ENCODE data around the gene OR51V1.

The OR51V1 gene

DNA sequence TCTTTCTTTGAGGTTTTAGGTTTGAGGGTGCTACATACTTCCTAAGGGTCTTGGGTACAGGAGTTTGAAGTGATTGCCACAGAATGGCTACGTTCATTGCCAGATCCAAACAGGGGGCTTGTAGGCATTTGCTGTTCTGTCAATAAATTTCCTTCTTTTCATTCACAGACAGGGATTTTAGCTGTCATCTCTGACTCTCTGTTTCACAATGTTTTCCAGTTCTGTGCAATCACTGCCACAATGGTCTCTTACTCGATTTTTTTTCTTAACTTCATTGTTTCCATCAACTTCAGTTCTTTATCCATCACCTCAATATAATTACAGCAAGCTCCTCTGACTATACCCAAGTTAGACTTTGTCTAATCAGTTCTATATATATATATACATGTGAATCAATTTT is 40.0 kb upstream of the OR51V1 start:
- H2AFZ ChIP-seq (ENCODE audit: low read length, unreplicated experiment) = no peak overlapping the region

DNA sequence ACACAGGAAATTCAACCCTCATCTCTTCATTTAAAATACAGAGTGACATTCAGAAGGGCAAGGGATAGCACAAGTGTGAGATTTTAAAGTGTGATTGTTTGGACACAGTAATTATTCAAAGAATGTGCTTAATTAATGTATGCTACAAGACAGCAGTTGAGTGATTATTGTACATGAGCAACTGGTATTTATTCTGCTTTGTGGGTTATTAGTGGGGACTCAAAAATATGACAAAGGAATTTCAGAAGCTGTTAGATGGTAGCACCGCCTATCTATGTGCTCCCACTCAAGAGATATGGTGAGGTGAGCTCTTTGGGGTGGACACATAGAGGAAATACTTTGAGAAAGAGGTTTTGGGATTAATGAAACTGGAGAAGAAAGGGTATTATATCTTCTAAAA is 39.6 kb upstream of the OR51V1 start:
- Histone ChIP-seq H3K36me3 (ENCODE audit: insufficient read depth, low read length) (no peaks in the 10 kb centered on the region), H3K27ac (ENCODE audit: low read depth, low read length) (no peak overlapping the region), H3K79me2 (ENCODE audit: control insufficient read depth, insufficient read depth, low read length, unreplicated experiment) (no peaks in the 10 kb centered on the region), H3K4me3 (ENCODE audit: low read depth, low read length) (no peak overlapping the region), H2AFZ (ENCODE audit: low read length, unreplicated experiment) (no peak overlapping the region), H3K27me3 (ENCODE audit: insufficient read depth, low read length) (0 out of 2 replicates have a peak, but pooled peaks cover under 1% of the 10 kb centered on the region), H3K4me1 (ENCODE audit: control insufficient read depth, insufficient read depth, low read length, unreplicated experiment) (no peaks in the 10 kb centered on the region)

More for the DNA sequence above, 40.0 kb upstream of the OR51V1 start:
- 0 out of 2 replicates have a peak, but pooled peaks cover 3% of the 10 kb centered on the region for H3K27me3 ChIP-seq (ENCODE audit: insufficient read depth, low read length)
- no peaks in the 10 kb centered on the region for H3K79me2 ChIP-seq (ENCODE audit: control insufficient read depth, insufficient read depth, low read length, unreplicated experiment)
- no peak overlapping the region for H3K4me3 ChIP-seq (ENCODE audit: low read depth, low read length)
- no peaks in the 10 kb centered on the region for H3K36me3 ChIP-seq (ENCODE audit: insufficient read depth, low read length)
- H3K4me1 ChIP-seq (ENCODE audit: control insufficient read depth, insufficient read depth, low read length, unreplicated experiment) = no peaks in the 10 kb centered on the region
- H3K27ac ChIP-seq (ENCODE audit: low read depth, low read length) = no peak overlapping the region

DNA sequence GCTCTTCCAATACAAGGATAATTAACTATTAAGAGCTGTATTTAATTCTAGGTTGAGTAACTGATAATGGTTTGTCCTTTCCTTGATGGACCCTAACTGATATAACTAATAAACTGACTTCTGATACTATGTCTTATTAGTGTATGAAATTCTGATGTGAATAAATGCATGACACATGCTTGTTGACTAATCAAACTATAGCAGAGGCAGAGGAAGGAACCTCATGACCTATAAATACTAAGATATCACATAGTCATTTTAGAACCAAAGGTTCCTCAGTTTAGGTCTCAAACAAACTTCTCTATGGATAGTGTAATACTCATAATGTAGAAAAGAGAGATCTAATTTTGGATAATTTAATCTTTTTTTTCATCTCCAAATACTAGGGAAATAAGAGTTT is 38.6 kb upstream of the OR51V1 start:
- no peaks in the 10 kb centered on the region for H3K27me3 ChIP-seq (ENCODE audit: insufficient read depth, low read length)
- H3K79me2 ChIP-seq (ENCODE audit: control insufficient read depth, insufficient read depth, low read length, unreplicated experiment) = no peaks in the 10 kb centered on the region
- H3K4me1 ChIP-seq (ENCODE audit: control insufficient read depth, insufficient read depth, low read length, unreplicated experiment) = no peaks in the 10 kb centered on the region
- no peaks in the 10 kb centered on the region for H3K36me3 ChIP-seq (ENCODE audit: insufficient read depth, low read length)
- no peak overlapping the region for H3K4me3 ChIP-seq (ENCODE audit: low read depth, low read length)
- H3K27ac ChIP-seq (ENCODE audit: low read depth, low read length) = no peak overlapping the region
- no peak overlapping the region for H2AFZ ChIP-seq (ENCODE audit: low read length, unreplicated experiment)

- no peak overlapping the region for H3K4me3 ChIP-seq (ENCODE audit: low read depth, low read length)
- H3K27ac ChIP-seq (ENCODE audit: low read depth, low read length) = no peak overlapping the region
- no peak overlapping the region for H2AFZ ChIP-seq (ENCODE audit: low read length, unreplicated experiment)
- H3K27me3 ChIP-seq (ENCODE audit: insufficient read depth, low read length) = no peaks in the 10 kb centered on the region
- H3K4me1 ChIP-seq (ENCODE audit: control insufficient read depth, insufficient read depth, low read length, unreplicated experiment) = no peaks in the 10 kb centered on the region
- no peaks in the 10 kb centered on the region for H3K36me3 ChIP-seq (ENCODE audit: insufficient read depth, low read length)
- no peaks in the 10 kb centered on the region for H3K79me2 ChIP-seq (ENCODE audit: control insufficient read depth, insufficient read depth, low read length, unreplicated experiment)
Observed at GRCh38 chr11:5238486-5238885, 38.0 kb upstream of the OR51V1 start.

DNA sequence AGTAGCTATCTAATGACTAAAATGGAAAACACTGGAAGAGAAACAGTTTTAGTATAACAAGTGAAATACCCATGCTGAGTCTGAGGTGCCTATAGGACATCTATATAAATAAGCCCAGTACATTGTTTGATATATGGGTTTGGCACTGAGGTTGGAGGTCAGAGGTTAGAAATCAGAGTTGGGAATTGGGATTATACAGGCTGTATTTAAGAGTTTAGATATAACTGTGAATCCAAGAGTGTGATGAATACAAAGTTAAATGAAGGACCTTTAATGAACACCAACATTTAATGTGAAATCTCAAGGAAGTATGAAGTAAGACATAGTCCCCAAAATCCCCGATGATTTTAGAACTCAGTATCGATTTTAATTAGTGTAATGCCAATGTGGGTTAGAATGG is 36.9 kb upstream of the OR51V1 start:
- Histone ChIP-seq H3K4me1 (ENCODE audit: control insufficient read depth, insufficient read depth, low read length, unreplicated experiment) (no peaks in the 10 kb centered on the region), H3K27ac (ENCODE audit: low read depth, low read length) (no peak overlapping the region), H3K4me3 (ENCODE audit: low read depth, low read length) (no peak overlapping the region), H3K36me3 (ENCODE audit: insufficient read depth, low read length) (no peaks in the 10 kb centered on the region), H3K79me2 (ENCODE audit: control insufficient read depth, insufficient read depth, low read length, unreplicated experiment) (no peaks in the 10 kb centered on the region), H3K27me3 (ENCODE audit: insufficient read depth, low read length) (no peaks in the 10 kb centered on the region), H2AFZ (ENCODE audit: low read length, unreplicated experiment) (no peak overlapping the region)

- Histone ChIP-seq H2AFZ (ENCODE audit: low read length, unreplicated experiment) (no peak overlapping the region), H3K36me3 (ENCODE audit: insufficient read depth, low read length) (no peaks in the 10 kb centered on the region), H3K79me2 (ENCODE audit: control insufficient read depth, insufficient read depth, low read length, unreplicated experiment) (no peaks in the 10 kb centered on the region), H3K27me3 (ENCODE audit: insufficient read depth, low read length) (no peaks in the 10 kb centered on the region), H3K4me1 (ENCODE audit: control insufficient read depth, insufficient read depth, low read length, unreplicated experiment) (no peaks in the 10 kb centered on the region), H3K4me3 (ENCODE audit: low read depth, low read length) (no peak overlapping the region), H3K27ac (ENCODE audit: low read depth, low read length) (no peak overlapping the region)
Observed at GRCh38 chr11:5235364-5236095, 35.0 kb upstream of the OR51V1 start.

GRCh38 chr11:5234381-5234834 is 33.9 kb upstream of the OR51V1 start, which contains the start of gene HBD:
HBD (minus strand) TSS chr11:5234483; CDS start chr11:5234433, 50 bp downstream.
- no peak within 1 kb of the TSS for H3K4me3 ChIP-seq (ENCODE audit: low read depth, low read length)
- H3K4me1 ChIP-seq (ENCODE audit: control insufficient read depth, insufficient read depth, low read length, unreplicated experiment) = no peaks in the 10 kb centered on the region
- H3K27me3 ChIP-seq (ENCODE audit: insufficient read depth, low read length) = no peaks in the 10 kb centered on the region
- no peak within 1 kb of the TSS for H3K27ac ChIP-seq (ENCODE audit: low read depth, low read length)
- no peaks in the 10 kb centered on the region for H3K36me3 ChIP-seq (ENCODE audit: insufficient read depth, low read length)
- H3K79me2 ChIP-seq (ENCODE audit: control insufficient read depth, insufficient read depth, low read length, unreplicated experiment) = no peaks in the 10 kb centered on the region
- H2AFZ ChIP-seq (ENCODE audit: low read length, unreplicated experiment) = no peak within 1 kb of the TSS

GRCh38 chr11:5233307-5233706 is 32.8 kb upstream of the OR51V1 start:
- no peaks in the 10 kb centered on the region for H3K36me3 ChIP-seq (ENCODE audit: insufficient read depth, low read length)
- H3K27me3 ChIP-seq (ENCODE audit: insufficient read depth, low read length) = no peaks in the 10 kb centered on the region
- no peaks in the 10 kb centered on the region for H3K79me2 ChIP-seq (ENCODE audit: control insufficient read depth, insufficient read depth, low read length, unreplicated experiment)
- no peak overlapping the region for H2AFZ ChIP-seq (ENCODE audit: low read length, unreplicated experiment)
- H3K27ac ChIP-seq (ENCODE audit: low read depth, low read length) = no peak overlapping the region
- no peaks in the 10 kb centered on the region for H3K4me1 ChIP-seq (ENCODE audit: control insufficient read depth, insufficient read depth, low read length, unreplicated experiment)
- H3K4me3 ChIP-seq (ENCODE audit: low read depth, low read length) = no peak overlapping the region

DNA sequence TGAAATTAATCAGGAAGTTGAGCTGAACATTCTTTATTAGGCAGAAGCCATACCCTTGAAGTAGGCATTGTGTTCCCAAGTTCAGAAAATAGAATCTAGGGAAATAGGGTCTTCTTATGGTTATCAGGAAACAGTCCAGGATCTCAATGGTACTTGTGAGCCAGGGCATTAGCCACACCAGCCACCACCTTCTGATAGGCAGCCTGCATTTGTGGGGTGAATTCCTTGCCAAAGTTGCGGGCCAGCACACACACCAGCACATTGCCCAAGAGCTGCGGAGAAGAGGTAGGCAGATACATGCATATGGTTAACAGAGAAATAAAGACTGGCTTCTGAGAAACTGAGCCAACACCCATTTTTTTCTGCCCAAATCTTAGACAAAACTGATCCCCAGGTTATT is 32.3 kb upstream of the OR51V1 start:
- Histone ChIP-seq H3K4me3 (ENCODE audit: low read depth, low read length) (no peak overlapping the region), H3K79me2 (ENCODE audit: control insufficient read depth, insufficient read depth, low read length, unreplicated experiment) (no peaks in the 10 kb centered on the region), H3K4me1 (ENCODE audit: control insufficient read depth, insufficient read depth, low read length, unreplicated experiment) (no peaks in the 10 kb centered on the region), H3K36me3 (ENCODE audit: insufficient read depth, low read length) (no peaks in the 10 kb centered on the region), H3K27me3 (ENCODE audit: insufficient read depth, low read length) (no peaks in the 10 kb centered on the region), H2AFZ (ENCODE audit: low read length, unreplicated experiment) (no peak overlapping the region), H3K27ac (ENCODE audit: low read depth, low read length) (no peak overlapping the region)

DNA sequence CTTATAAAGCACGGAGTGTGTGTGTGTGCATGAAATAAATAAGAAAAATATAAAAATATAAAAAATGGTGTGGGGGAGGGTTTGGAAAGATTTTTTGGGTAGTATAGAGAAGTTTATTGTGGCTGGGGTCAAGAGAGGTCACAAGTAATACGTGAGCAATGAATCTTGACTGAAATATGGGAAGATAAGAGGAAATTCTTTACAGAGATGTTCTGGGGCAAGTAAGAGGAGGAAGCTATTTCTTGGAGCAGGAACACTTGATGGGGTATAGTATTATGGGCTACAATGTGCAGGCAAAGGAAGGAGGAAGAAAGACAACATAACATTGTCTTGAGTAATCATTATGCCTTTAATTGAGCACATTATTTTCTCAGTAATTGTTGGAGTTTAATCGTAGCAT is 31.7 kb upstream of the OR51V1 start:
- Histone ChIP-seq H3K27ac (ENCODE audit: low read depth, low read length) (no peak overlapping the region), H3K4me3 (ENCODE audit: low read depth, low read length) (no peak overlapping the region), H3K79me2 (ENCODE audit: control insufficient read depth, insufficient read depth, low read length, unreplicated experiment) (no peaks in the 10 kb centered on the region), H3K27me3 (ENCODE audit: insufficient read depth, low read length) (no peaks in the 10 kb centered on the region), H2AFZ (ENCODE audit: low read length, unreplicated experiment) (no peak overlapping the region), H3K4me1 (ENCODE audit: control insufficient read depth, insufficient read depth, low read length, unreplicated experiment) (no peaks in the 10 kb centered on the region), H3K36me3 (ENCODE audit: insufficient read depth, low read length) (no peaks in the 10 kb centered on the region)

GRCh38 chr11:5231111-5231510 is 30.6 kb upstream of the OR51V1 start:
- H3K79me2 ChIP-seq (ENCODE audit: control insufficient read depth, insufficient read depth, low read length, unreplicated experiment) = no peaks in the 10 kb centered on the region
- no peak overlapping the region for H3K4me3 ChIP-seq (ENCODE audit: low read depth, low read length)
- no peaks in the 10 kb centered on the region for H3K27me3 ChIP-seq (ENCODE audit: insufficient read depth, low read length)
- no peak overlapping the region for H3K27ac ChIP-seq (ENCODE audit: low read depth, low read length)
- no peaks in the 10 kb centered on the region for H3K36me3 ChIP-seq (ENCODE audit: insufficient read depth, low read length)
- H3K4me1 ChIP-seq (ENCODE audit: control insufficient read depth, insufficient read depth, low read length, unreplicated experiment) = no peaks in the 10 kb centered on the region
- H2AFZ ChIP-seq (ENCODE audit: low read length, unreplicated experiment) = no peak overlapping the region
